Measurements from ENCODE around the gene ARMC10.
"Not testable (repeated sequence)": the region's sequence is repeated elsewhere in the genome, so short reads cannot be mapped to it uniquely, and the experiment has no call there.

ARMC10 gene

GRCh38 chr7:103124429-103124979 lies 49.6 kb downstream of the ARMC10 start:
- DNase-seq (ENCODE audit: low read depth) = no peak

GRCh38 chr7:103127006-103127405 lies 52.1 kb downstream of the ARMC10 start:
- no peak for DNase-seq (ENCODE audit: low read depth)

GRCh38 chr7:103129702-103130549 lies 55.0 kb downstream of the ARMC10 start:
- no peak for DNase-seq (ENCODE audit: low read depth)

DNA sequence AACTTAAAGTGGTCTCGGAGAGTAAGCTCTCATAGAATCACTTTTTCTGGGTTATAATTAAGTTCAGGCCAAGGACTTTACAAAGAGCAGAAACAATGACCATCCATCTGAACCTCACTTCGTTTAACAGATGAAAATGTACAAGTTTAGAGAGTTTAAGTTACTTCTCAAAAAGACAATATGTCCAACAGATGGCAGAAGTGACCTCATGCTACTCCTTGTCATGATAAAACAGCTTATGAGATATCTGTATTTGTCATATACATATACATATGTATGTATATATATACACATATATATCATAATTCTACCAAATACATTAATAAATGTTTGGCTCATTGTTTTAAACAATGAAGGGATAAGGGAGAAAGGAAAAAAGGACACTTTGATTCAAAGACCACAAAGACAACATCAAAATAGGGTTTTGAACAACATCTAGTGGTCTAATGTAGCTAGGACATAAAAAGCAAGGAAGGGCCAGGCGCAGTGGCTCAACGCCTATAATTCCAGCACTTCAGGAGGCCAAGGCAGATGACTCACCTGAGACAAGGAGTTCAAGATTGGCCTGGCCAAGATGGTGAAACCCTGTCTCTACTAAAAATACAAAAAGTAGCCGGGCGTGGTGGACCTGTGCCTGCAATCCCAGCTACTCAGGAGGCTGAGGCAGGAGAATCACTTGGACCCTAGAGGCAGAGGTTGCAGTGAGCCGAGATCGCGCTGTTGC lies 56.1 kb downstream of the ARMC10 start:
- DNase-seq (ENCODE audit: low read depth) = no peak

DNA sequence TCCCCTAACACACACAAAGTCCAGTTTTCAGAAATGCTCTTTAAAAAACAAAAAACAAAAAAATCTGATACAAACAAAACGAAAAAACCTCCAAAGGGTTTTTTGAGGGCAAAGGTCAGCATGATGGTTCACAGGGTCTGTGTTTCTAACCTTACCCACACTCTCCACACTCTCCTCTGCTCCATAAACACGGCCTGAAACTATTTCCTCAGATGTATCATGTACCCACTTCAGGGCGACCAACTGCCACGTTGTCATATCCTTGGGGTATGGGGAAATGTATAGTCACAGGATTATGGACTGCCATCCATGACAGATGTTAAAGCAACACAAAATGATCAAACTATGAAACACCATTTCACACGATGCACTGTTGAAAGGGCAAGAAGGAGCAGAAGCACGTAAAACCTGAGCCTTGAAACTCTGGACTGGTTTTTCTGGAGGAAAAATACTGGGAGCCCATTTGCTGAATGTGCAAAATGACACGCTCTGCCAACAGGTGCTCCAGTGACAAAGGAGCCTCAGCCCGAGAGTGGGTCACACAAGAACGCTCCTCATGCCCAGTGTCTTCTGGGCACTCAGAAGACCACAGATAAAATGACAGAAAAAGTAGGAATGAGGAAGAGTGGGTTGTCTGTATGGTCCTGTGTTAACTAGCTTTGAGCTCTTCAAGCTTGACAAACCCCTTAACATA lies 58.2 kb downstream of the ARMC10 start:
- no peak for DNase-seq (ENCODE audit: low read depth)

GRCh38 chr7:103134836-103135554 lies 60.1 kb downstream of the ARMC10 start:
- no peak for DNase-seq (ENCODE audit: low read depth)

DNA sequence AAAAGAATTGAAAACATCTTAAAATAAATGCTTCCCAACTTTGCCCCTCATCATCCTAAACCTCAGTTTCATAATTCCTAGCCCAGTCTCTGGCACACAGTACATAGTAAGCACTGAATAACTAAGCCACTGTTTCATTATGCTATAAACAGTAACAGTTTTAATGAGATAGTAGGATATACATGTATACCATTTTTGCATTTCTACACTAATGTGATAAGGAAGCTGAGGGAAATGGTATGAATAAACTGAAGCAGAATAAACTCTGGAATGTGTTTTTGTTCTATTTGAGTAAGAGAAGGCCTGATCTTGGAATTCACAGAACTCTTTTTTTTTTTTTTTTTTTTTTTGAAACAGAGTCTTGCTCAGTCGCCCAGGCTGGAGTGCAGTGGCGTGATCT lies 65.1 kb downstream of the ARMC10 start:
- no peak for DNase-seq (ENCODE audit: low read depth)

DNA sequence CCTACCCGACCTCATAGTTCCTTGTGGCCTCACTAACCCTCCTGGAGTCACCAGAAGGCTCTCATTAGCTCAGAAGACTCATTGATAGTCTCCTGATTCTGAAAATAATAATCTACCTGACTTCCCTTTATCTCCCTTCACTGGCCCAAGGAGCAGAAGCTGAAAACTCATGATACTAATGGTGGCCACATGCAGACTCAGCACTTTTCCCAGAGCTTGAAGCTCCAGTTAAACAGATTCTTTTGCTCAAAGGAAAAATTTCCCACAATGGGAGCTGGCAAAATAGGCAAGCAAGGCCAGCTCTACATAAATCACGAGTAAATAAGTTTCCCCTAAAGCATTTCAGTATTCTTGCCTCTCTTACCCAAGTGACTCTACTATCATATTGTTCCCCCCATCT lies 65.7 kb downstream of the ARMC10 start:
- no peak for DNase-seq (ENCODE audit: low read depth)

- no peak for DNase-seq (ENCODE audit: low read depth)
Measured at GRCh38 chr7:103141753-103142404, 66.9 kb downstream of the ARMC10 start.

GRCh38 chr7:103142494-103142893 lies 67.6 kb downstream of the ARMC10 start:
- DNase-seq (ENCODE audit: low read depth) = no peak

DNA sequence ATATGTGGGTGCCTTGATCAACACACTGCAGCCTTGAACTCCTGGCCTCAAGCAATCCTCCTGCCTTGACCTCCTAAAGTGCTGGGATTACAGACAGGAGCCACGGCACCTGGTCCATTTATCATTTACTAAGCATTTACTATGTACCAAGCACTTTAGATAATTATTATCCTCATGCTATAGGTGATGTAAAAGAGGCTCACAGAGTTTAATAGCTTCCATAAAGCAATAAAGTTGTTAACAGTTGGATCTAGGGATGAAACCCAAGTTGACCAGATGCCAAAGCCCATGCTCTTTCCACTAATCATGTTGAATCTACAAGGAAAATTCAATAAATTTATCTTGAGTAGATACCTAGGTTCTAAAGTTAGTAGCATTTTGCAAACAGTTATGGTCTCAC lies 68.9 kb downstream of the ARMC10 start:
- no peak for DNase-seq (ENCODE audit: low read depth)

DNA sequence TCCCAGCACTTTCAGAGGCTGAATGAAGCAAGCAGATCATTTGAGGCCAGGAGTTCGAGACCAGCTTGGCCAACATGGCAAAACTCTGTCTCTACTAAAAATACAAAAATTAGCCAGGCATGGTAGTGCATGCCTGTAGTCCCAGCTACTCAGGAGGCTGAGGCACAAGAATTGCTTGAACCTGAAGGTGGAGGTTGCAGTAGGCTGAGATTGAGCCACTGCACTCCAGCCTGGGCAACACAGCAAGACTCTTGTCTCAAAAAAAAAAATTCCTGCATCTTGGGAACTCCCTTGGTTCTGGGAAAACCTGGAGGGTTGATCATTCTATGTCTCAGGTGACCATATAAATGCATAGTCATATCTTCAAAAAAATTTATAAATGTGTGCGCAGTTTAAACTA lies 69.8 kb downstream of the ARMC10 start:
- DNase-seq (ENCODE audit: low read depth) = not testable (repeated sequence)

GRCh38 chr7:103148131-103148993 lies 73.4 kb downstream of the ARMC10 start:
- DNase-seq (ENCODE audit: low read depth) = no peak
